Kidney (tissue), 14 donors: ENCODE results near the gene GOLT1A. TPM values are rescaled to one million over a fixed set of nuclear protein-coding genes. Genes with fewer than 3 reads are reported as not detected.

ENCODE experiments used
- DNase-seq, 5 donors: peaks; one replicate each; pipeline ENCODE4 v3.0.0-alpha.2; 2013 to 2020
- FAIRE-seq: peaks from 2 replicates; lab custom pipeline; 2012; peaks lifted over from hg19 to GRCh38; lab: Jason Lieb, UNC
- H3K27ac ChIP-seq, 2 donors: one replicate each; pipeline ENCODE4 v1.7.0; 2013; ENCODE audit warnings: low read depth in 2 of 2, low read length in 2 of 2, inconsistent platforms in 1 of 2
- H3K27me3 ChIP-seq: one replicate; pipeline ENCODE4 v1.7.1; 2013; ENCODE audit warnings: low read length, inconsistent platforms; ENCODE audit not compliant: control insufficient read depth, insufficient read depth
- H3K36me3 ChIP-seq, 3 donors: one replicate each; pipeline versions ENCODE4 v1.7.0 to v1.7.1; 2013; ENCODE audit warnings: low read length in 3 of 3, control low read depth in 1 of 3, inconsistent platforms in 1 of 3; ENCODE audit not compliant: insufficient read depth in 3 of 3, control insufficient read depth in 2 of 3
- H3K4me1 ChIP-seq, 3 donors: one replicate each; pipeline versions ENCODE4 v1.7.0 to v1.7.1; 2013; ENCODE audit warnings: low read length in 3 of 3, inconsistent platforms in 1 of 3, low read depth in 1 of 3; ENCODE audit not compliant: control insufficient read depth in 2 of 3, insufficient read depth in 2 of 3
- H3K4me3 ChIP-seq, 3 donors: one replicate each; pipeline versions ENCODE4 v1.7.0 to v1.8.1; 2013; ENCODE audit warnings: low read length in 3 of 3, control low read depth in 1 of 3, inconsistent platforms in 1 of 3
- H3K9ac ChIP-seq, 3 donors: one replicate each; pipeline versions ENCODE4 v1.7.0 to v1.7.1; 2013; ENCODE audit warnings: low read length in 3 of 3, control low read depth in 1 of 3, inconsistent platforms in 1 of 3
- H3K9me3 ChIP-seq, 3 donors: one replicate each; pipeline versions ENCODE4 v1.7.0 to v1.7.1; 2013; ENCODE audit warnings: low read length in 3 of 3, control low read depth in 1 of 3, inconsistent platforms in 1 of 3; ENCODE audit not compliant: control insufficient read depth in 2 of 3, insufficient read depth in 1 of 3
- intact Hi-C: fragments of 100-400 bp; cut with DNase I; formaldehyde crosslinking; loops from one replicate; pipeline ENCODE4 v1.11.1; 2022
- polyA plus RNA-seq: library from polyadenylated mRNA; stranded (reverse); fragments of 350-450 nt; fragmentation: Illumina TruSeq; extraction: RNeasy Lipid Tissue Mini Kit (QIAGEN cat#74804); gene quantifications from one replicate; pipeline ENCODE4 v1.2.3, GENCODE V29; 2014; ENCODE audit warnings: low read depth, low replicate concordance; ENCODE audit not compliant: insufficient read depth
- total RNA-seq: library from RNA; stranded (reverse); fragmentation: NEBNext Ultra II Directional; extraction: Animal tissue kit (Norgen Biotek cat#: 25700); gene quantifications from one replicate; pipeline ENCODE4 v1.2.1, GENCODE V29; 2021
- TF ChIP-seq, protein P1 (sequence below): IDR thresholded peaks from 3 replicates; pipeline ENCODE4 v1.5.1; 2012; ENCODE audit warnings: mild to moderate bottlenecking, moderate library complexity, borderline replicate concordance; ENCODE audit not compliant: insufficient read depth; ENCODE audit errors: extremely low read depth
- donor health status: control.
- donor health status: control.
- donor health status: control.
- donor health status: control.
- donor health status: control.
- donor health status: DM: yes; HTN: yes; CAD: no.
- donor health status: Normal renal cell carcinoma (clear cell type).

Gene GOLT1A
- total and polyA plus RNA-seq, 2 donors from 2014 or later, result 8.9 to 47.7 TPM

DNA sequence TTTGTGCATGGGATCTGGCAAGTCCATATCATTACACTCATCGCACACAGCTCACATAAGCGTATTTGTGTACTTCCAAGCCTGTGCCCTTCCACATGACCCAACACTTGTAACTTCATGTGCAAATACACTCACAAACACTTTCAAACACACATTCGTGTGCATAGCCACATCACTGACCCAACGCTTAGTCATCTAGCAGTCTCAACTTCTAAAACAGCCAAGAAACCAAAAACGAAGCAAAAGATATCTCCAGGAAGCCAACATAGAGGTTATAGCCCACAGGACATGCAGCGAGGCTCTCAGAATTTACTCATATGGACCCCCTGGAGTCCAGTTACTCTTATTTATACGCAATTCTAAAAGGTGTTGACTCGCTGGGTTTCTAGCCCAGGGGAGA is 10.9 kb upstream of the GOLT1A start:
- H3K36me3 ChIP-seq, result peaks cover 5 to 36% (median 34%) of the 10 kb centered on the region in 3 donors
- TF ChIP-seq, protein P1, sequence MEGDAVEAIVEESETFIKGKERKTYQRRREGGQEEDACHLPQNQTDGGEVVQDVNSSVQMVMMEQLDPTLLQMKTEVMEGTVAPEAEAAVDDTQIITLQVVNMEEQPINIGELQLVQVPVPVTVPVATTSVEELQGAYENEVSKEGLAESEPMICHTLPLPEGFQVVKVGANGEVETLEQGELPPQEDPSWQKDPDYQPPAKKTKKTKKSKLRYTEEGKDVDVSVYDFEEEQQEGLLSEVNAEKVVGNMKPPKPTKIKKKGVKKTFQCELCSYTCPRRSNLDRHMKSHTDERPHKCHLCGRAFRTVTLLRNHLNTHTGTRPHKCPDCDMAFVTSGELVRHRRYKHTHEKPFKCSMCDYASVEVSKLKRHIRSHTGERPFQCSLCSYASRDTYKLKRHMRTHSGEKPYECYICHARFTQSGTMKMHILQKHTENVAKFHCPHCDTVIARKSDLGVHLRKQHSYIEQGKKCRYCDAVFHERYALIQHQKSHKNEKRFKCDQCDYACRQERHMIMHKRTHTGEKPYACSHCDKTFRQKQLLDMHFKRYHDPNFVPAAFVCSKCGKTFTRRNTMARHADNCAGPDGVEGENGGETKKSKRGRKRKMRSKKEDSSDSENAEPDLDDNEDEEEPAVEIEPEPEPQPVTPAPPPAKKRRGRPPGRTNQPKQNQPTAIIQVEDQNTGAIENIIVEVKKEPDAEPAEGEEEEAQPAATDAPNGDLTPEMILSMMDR, result no peak
- no peak overlapping the region for H3K27ac ChIP-seq
- FAIRE-seq, result no peak
- peaks cover 0 to 20% (median 19%) of the 10 kb centered on the region in 3 donors for H3K4me1 ChIP-seq
- intact Hi-C loops, result no loop called here
- H3K4me3 ChIP-seq, result no peak overlapping the region
- no peaks in the 10 kb centered on the region for H3K9me3 ChIP-seq
- DNase-seq, result no peak
- no peaks in the 10 kb centered on the region for H3K27me3 ChIP-seq
- no peak overlapping the region for H3K9ac ChIP-seq

DNA sequence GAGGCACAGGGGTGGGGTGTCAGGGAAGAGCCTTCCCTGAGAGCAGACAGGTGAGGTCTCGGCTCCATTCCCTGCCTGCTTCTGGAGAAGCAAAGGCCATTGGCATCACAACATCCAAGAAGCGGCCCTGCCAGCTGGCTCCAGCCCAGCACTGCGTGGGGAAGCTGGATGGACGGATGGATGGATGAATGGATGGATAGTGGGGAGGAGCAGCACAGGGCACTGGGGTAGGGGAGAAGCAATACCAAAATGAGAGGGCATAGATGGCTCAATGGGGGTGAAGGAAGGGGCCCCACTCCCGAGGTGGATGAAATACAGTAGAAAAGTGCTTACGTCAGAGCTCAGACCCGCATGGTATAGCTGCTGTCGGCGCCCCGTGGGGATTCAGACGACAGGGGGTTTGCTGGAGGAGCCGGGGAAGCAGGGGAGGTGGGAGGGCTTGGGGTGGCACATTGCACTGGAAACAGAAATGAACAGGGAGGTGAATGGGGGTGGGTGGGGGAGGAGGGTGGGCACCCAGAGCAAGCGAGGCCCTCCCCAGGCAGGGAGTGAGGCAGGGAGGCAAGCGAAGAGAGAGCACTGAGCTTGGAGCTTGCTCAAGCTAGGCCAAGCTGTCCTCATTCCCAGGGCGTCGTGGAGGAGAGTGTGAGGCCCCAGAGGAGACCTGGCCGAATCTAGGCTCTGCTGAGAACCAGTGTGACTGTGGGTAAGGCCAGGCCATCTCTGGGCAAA is 9.5 kb upstream of the GOLT1A start:
- no peak for FAIRE-seq

DNA sequence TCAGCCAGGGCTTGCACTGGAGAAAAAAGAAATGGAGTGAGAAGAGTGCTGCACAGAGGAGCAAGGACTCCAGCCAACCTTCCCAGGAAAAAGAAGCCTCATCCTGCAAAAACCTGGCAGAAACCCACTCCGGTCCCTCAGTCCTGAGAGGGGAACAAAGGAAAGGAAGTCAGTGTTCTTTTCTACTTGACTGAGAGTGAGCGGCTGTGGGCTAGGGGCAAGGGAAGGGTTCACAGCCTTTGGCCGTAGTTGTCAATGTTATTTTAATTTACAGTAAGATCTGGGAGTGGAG is 8.9 kb upstream of the GOLT1A start:
- H3K36me3 ChIP-seq, result peaks cover 0 to 24% (median 16%) of the 10 kb centered on the region in 3 donors
- H3K4me1 ChIP-seq, result peaks cover 0 to 19% (median 18%) of the 10 kb centered on the region in 3 donors
- no peak for DNase-seq
- no peaks in the 10 kb centered on the region for H3K27me3 ChIP-seq
- TF ChIP-seq, protein P1, result no peak
- FAIRE-seq, result no peak
- no peak overlapping the region for H3K9ac ChIP-seq
- H3K4me3 ChIP-seq, result no peak overlapping the region
- no peak overlapping the region for H3K27ac ChIP-seq
- intact Hi-C loops, result no loop called here
- no peaks in the 10 kb centered on the region for H3K9me3 ChIP-seq

More for the DNA sequence above, 9.5 kb upstream of the GOLT1A start:
- TF ChIP-seq, protein P1, result no peak
- intact Hi-C loops, result no loop called here
- no peak overlapping the region for H3K9ac ChIP-seq
- peaks cover 0 to 27% (median 22%) of the 10 kb centered on the region in 3 donors for H3K36me3 ChIP-seq
- DNase-seq, result no peak
- no peaks in the 10 kb centered on the region for H3K9me3 ChIP-seq
- no peak overlapping the region for H3K4me3 ChIP-seq
- H3K4me1 ChIP-seq, result peaks cover 0 to 20% (median 19%) of the 10 kb centered on the region in 3 donors
- no peak overlapping the region for H3K27ac ChIP-seq
- no peaks in the 10 kb centered on the region for H3K27me3 ChIP-seq
